NCI-H1417 (cell line): ENCODE results near the gene RHBDL3.
"Not testable (repeated sequence)": the region's sequence is repeated elsewhere in the genome, so short reads cannot be mapped to it uniquely, and the experiment has no call there.

ENCODE experiments used
- DNase-seq, 3 experiments: peaks; one replicate each; lab custom pipeline; 2025; lab: John Stamatoyannopoulos, UW

Gene RHBDL3

GRCh38 chr17:32323811-32324491, 58.3 kb downstream of the RHBDL3 start:
- DNase-seq, result peak in 1 of 3 experiments; percentile 11

- no peak for DNase-seq
These were observed 62.3 kb downstream of the RHBDL3 start for GRCh38 chr17:32327911-32328310.

DNA sequence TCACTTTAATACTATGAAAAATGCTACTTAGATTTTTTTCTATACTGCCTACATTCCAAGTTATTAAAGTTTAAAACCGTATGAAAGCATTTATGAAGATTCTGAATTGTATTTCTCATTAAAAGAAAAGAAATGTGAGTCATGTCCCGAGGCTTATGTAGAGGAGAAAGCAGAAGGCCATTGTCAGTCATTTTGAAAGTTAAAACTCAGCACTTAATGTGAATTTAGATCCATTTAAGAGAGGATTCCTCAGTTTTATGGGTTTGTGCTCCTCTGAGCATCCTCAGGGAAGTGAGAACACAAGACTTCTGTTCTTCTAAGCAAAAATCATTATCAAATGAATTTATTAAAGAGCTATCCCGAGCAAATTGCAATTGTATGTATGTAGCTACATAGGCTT, 64.5 kb downstream of the RHBDL3 start:
- DNase-seq, result no peak

- no peak for DNase-seq
These were observed 65.8 kb downstream of the RHBDL3 start for GRCh38 chr17:32331243-32332040.

DNA sequence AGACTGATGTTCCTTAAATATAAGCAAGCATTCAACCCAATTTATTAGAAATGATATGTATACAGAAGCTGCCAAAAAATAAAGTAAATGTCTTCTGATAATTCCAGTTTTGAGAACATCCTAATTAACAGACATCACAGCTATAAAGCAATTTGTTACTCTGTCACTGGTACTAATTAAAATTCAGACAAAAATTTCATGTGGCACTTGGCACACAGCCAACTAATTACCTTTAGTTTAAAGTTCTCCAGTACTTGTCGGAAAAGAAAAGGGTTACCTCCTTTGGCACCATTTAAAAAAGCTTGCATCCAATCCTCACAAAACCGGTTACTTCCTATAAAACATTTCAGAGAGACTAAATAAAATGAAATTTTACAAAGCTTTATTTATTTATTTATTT, 67.6 kb downstream of the RHBDL3 start:
- no peak for DNase-seq

- DNase-seq, result no peak
These were observed 69.4 kb downstream of the RHBDL3 start for GRCh38 chr17:32335046-32335445.

DNA sequence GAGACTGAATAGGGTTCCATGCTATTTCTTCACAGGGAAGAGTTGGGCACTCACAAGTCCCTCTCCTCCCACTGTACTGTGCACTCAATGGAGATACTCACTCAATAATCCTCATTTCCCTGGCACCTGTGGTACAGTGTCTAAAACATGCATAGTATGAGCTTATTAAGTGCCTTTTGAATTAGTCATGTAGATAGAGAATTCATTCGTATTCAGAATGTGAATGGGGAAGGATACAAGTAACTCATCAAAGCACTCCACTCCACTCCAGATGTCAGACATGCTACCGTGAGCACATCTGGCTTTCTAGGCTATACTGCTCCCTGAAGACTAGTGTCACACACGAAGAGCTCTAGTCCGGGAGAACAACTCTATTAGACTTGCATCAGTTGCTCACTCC, 70.1 kb downstream of the RHBDL3 start:
- DNase-seq, result no peak

DNA sequence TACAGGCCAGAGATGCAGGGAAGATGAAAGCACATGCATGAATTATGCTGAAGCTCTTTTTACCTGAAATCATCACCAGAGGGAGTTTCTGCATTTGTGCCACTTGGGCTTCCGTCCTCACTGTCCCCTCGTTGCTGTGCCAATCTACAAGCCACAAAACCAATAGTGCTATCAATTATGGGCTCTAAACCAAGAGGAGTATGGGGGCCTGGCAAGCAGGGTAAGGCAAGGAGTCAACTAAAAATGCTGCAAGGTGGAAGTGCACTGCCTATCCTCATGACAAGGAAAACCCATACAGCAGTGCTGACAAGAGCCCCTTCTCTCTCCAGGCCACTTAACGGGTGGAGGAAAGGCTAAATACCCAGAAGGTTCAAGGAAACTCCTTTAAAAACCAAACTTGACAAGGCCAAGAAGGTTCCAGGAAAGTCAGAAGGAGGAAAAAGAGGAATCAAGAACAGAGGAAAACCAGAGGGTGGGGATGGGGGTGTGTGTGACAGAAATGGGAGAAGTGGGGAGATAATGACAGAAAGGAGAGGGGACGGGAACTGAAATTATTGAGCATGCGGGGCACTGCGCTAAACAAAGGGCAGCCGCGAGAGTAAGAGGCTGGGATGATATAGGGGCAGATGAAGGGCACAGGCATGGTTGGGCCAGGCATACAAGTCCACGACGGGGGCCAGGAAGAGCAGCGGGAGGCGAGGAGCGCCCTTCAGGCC, 75.7 kb downstream of the RHBDL3 start:
- peak in 2 of 3 experiments; percentile 30 to 71 for DNase-seq

DNA sequence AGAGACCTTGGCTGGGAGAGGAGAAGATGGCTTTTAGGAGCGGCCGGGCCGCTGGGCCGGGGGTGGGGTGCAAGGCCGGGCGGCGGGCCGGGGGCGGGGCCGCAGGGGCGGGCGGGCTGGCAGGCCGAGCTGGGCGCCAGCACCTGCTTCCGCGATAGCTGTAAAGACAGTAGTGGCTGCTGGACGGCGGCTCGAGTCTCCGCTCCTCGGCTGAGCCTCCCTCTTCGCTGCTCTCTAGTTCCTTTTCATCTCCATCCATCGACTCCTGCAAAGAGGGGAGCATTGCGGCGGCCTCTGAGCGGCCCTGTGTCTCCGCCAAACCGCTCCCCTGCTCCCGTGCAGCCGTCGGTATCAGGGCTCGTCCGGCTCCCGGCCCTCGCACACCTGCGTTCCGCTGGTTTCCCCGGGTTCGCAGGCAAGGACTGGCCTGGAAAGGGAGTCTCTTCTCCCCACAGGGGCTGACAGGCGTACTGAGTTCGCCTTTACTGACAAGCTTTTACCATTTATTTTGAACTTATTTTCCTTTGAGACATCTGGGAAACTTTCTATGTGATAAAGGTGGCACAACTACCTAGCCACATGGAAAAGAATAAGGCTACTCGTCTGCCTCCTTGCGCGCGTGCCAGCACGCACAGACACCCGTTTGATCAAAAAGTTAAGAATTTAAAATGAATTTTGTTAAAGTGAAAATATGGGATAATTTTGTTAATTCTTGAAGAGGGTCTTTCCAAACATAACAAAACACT, 76.4 kb downstream of the RHBDL3 start, which contains the start of gene C17orf75:
TSS of gene C17orf75 (minus strand) at position 317 of the 746 bp plus-strand sequence. CDS start at position 283, 34 bp downstream.
- peak; percentile 74 to 87 (median 83) for DNase-seq

- DNase-seq, result peak in 2 of 3 experiments; percentile 30 to 52
These were observed 77.1 kb downstream of the RHBDL3 start for GRCh38 chr17:32342603-32343325.

GRCh38 chr17:32345951-32346600, 80.4 kb downstream of the RHBDL3 start:
- DNase-seq, result no peak

DNA sequence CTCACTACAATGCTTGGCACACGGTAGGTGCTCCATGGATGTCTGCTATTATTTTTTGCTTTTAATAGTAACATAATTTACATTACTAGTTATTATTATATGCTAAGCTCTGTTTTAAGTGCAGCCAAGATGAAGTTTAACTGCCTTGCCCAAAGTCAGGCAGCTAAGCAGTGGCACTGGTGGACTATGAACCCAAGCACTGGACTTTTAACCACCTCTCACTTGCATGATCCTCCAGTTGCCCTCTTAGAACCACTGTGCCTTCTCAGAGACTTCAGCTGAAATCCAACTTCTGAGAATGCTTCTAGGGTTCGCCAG, 82.8 kb downstream of the RHBDL3 start:
- DNase-seq, result no peak

DNA sequence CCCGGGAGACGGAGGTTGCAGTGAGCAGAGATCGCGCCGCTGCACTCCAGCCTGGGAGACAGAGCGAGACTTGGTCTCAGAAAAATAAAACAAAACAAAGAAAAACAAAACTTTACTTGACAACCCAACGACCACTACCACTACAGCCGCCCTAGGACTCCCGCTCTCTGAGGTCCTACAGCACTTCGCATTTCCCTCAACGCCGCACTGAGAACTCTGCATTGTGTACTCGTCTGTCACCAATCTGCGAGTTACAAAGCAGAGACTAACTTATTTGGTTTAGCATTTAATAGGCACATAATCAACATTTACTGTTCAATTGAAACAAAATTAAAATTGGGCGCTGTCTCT, 83.8 kb downstream of the RHBDL3 start:
- DNase-seq, result no peak

DNA sequence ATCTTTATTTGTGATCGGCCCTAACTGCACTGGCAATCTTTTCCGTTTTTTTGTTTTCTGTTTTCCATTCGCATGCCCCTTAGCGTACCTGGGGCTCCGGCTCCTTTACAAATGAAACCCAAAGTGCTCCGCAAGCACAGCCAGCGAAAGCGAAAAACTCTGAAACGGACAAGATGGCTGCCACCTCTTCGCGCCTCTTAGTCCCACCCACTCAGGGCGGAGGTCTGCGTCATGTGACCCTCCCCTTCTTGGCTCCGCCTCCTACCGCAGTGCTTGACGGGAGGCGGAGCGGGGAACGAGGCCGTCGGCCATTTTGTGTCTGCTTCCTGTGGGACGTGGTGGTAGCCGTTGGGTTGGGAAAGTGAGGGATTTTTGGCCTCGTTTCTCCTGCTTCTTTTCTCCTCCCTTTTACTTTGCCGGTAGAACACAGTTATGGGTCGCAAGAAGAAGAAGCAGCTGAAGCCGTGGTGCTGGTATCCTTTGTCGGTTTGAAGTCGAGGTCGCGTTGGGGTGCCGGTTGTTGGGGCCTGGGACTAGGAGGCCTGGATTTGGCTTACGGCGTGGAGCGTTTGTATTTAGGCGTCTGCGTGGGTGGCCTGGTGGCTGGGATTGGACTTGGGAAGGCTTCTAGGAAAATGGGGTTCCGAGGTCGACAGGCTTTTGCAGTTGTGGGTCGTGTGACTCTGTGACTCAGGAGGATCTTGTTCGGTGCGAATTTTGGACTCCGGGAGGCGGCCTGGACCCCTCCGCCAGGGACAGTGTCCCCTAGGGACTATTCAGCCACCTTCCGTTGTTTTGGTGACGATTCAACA, 84.4 kb downstream of the RHBDL3 start, which contains the start of gene ZNF207:
TSS of gene ZNF207 (plus strand) at position 304 of the 812 bp plus-strand sequence. CDS start at position 433, 129 bp downstream.
- peak; percentile 94 to 98 (median 96) for DNase-seq

- peak in 2 of 3 experiments; percentile 49 to 83 for DNase-seq
These were observed 85.2 kb downstream of the RHBDL3 start for GRCh38 chr17:32350666-32351418.

GRCh38 chr17:32352734-32353133, 87.1 kb downstream of the RHBDL3 start:
- not testable (repeated sequence) for DNase-seq

GRCh38 chr17:32355649-32356377, 90.2 kb downstream of the RHBDL3 start:
- DNase-seq, result no peak

DNA sequence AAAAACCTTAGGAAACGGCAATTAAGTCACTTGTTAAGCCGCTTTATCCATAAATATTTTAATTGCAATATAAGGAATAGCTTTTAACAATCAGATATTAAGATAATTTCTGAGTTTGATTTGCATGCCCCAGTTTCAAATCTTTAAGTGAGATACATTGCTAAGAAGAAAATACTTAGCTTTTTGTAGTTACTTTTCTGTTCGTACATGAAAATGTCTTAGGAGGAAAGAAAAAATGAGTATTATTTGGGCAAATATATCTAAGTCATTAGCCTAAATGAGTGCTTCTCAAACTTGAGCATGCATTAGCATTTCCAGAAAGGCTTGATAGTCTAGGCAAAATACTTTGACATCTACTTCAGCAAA, 90.7 kb downstream of the RHBDL3 start:
- DNase-seq, result no peak
